HTERT RPE-1 (cell line): ENCODE measurements around the gene ERLIN1.

Experiments used
- in situ Hi-C: fragments of 300-500 bp; cut with MboI; formaldehyde crosslinking; loops from 4 replicates; pipeline ENCODE4 v1.14.3; 2020; ENCODE audit warnings: low sequenced_read_pairs

The ERLIN1 gene

GRCh38 chr10:100173035-100173434 is 12.8 kb downstream of the ERLIN1 start:
- in situ Hi-C loops, result no loop called here

GRCh38 chr10:100172349-100172748 is 13.5 kb downstream of the ERLIN1 start:
- in situ Hi-C loops, result no loop called here

- in situ Hi-C loops, result no loop called here
Observed at GRCh38 chr10:100168313-100168643, 17.6 kb downstream of the ERLIN1 start.

GRCh38 chr10:100167553-100168312 is 18.1 kb downstream of the ERLIN1 start:
- in situ Hi-C loops, result no loop called here

- in situ Hi-C loops, result no loop called here
Observed at GRCh38 chr10:100163704-100164621, 21.9 kb downstream of the ERLIN1 start.

GRCh38 chr10:100162696-100163095 is 23.1 kb downstream of the ERLIN1 start:
- in situ Hi-C loops, result no loop called here

- in situ Hi-C loops, result no loop called here
Observed at GRCh38 chr10:100158044-100158805, 27.6 kb downstream of the ERLIN1 start.

GRCh38 chr10:100157156-100157555 is 28.7 kb downstream of the ERLIN1 start:
- in situ Hi-C loops, result no loop called here

- in situ Hi-C loops, result no loop called here
Observed at GRCh38 chr10:100155936-100156335, 29.9 kb downstream of the ERLIN1 start.

- in situ Hi-C loops, result no loop called here
Observed at GRCh38 chr10:100154666-100155065, 31.2 kb downstream of the ERLIN1 start.

- in situ Hi-C loops, result no loop called here
Observed at GRCh38 chr10:100153239-100153825, 32.5 kb downstream of the ERLIN1 start.

GRCh38 chr10:100151723-100152300 is 34.0 kb downstream of the ERLIN1 start:
- in situ Hi-C loops, result no loop called here

- in situ Hi-C loops, result no loop called here
Observed at GRCh38 chr10:100148353-100149211, 37.2 kb downstream of the ERLIN1 start.

GRCh38 chr10:100146875-100147650 is 38.8 kb downstream of the ERLIN1 start:
- in situ Hi-C loops, result no loop called here

GRCh38 chr10:100146398-100146797 is 39.4 kb downstream of the ERLIN1 start:
- in situ Hi-C loops, result no loop called here

- in situ Hi-C loops, result no loop called here
Observed at GRCh38 chr10:100143756-100144155, 42.1 kb downstream of the ERLIN1 start.

- in situ Hi-C loops, result no loop called here
Observed at GRCh38 chr10:100141446-100142087, 44.3 kb downstream of the ERLIN1 start.

- in situ Hi-C loops, result no loop called here
Observed at GRCh38 chr10:100140070-100140469, 45.8 kb downstream of the ERLIN1 start.
